HG03469 (cell line): ENCODE data around the gene DIRAS1.
"Not testable (repeated sequence)": the region's sequence is repeated elsewhere in the genome, so short reads cannot be mapped to it uniquely, and the experiment has no call there.

Source experiments
- ATAC-seq: cut with Tn5 transposase; IDR thresholded peaks from one replicate; pipeline ENCODE4 v1.9.1; 2021; ENCODE audit warnings: mild to moderate bottlenecking, moderate library complexity, moderate number of reproducible peaks; ENCODE audit not compliant: unreplicated experiment

Gene DIRAS1

GRCh38 chr19:2679439-2679838 lies 41.7 kb downstream of the DIRAS1 start:
- no peak for ATAC-seq

GRCh38 chr19:2678948-2679347 lies 42.2 kb downstream of the DIRAS1 start:
- not testable (repeated sequence) for ATAC-seq

GRCh38 chr19:2678044-2678671 lies 43.0 kb downstream of the DIRAS1 start:
- peak; percentile 37 for ATAC-seq

GRCh38 chr19:2676823-2677222 lies 44.3 kb downstream of the DIRAS1 start:
- ATAC-seq, result no peak

- no peak for ATAC-seq
Observed at GRCh38 chr19:2675892-2676291, 45.3 kb downstream of the DIRAS1 start.

- ATAC-seq, result no peak
Observed at GRCh38 chr19:2670217-2670616, 51.0 kb downstream of the DIRAS1 start.

- ATAC-seq, result no peak
Observed at GRCh38 chr19:2668175-2668763, 52.9 kb downstream of the DIRAS1 start.

GRCh38 chr19:2667349-2667748 lies 53.8 kb downstream of the DIRAS1 start:
- not testable (repeated sequence) for ATAC-seq

GRCh38 chr19:2666344-2666994 lies 54.7 kb downstream of the DIRAS1 start:
- ATAC-seq, result no peak

- no peak for ATAC-seq
Observed at GRCh38 chr19:2665103-2665502, 56.1 kb downstream of the DIRAS1 start.
